Measurements from ENCODE around the gene MGLL.

The MGLL gene

GRCh38 chr3:127718245-127718915, 103.9 kb downstream of the MGLL start:
- no peak overlapping the region for H3K27ac ChIP-seq
- no peak for TF ChIP-seq ZFX (IDR thresholded peaks at IDR 0.05; ENCODE audit: borderline replicate concordance)
- TF ChIP-seq, protein P1, sequence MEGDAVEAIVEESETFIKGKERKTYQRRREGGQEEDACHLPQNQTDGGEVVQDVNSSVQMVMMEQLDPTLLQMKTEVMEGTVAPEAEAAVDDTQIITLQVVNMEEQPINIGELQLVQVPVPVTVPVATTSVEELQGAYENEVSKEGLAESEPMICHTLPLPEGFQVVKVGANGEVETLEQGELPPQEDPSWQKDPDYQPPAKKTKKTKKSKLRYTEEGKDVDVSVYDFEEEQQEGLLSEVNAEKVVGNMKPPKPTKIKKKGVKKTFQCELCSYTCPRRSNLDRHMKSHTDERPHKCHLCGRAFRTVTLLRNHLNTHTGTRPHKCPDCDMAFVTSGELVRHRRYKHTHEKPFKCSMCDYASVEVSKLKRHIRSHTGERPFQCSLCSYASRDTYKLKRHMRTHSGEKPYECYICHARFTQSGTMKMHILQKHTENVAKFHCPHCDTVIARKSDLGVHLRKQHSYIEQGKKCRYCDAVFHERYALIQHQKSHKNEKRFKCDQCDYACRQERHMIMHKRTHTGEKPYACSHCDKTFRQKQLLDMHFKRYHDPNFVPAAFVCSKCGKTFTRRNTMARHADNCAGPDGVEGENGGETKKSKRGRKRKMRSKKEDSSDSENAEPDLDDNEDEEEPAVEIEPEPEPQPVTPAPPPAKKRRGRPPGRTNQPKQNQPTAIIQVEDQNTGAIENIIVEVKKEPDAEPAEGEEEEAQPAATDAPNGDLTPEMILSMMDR (IDR thresholded peaks at IDR 0.05) = no peak

- H3K27ac ChIP-seq = no peak overlapping the region
- TF ChIP-seq, protein P1 (IDR thresholded peaks at IDR 0.05) = no peak
- TF ChIP-seq ZFX (IDR thresholded peaks at IDR 0.05; ENCODE audit: borderline replicate concordance) = no peak
Measured at GRCh38 chr3:127717357-127718244, 104.7 kb downstream of the MGLL start.

DNA sequence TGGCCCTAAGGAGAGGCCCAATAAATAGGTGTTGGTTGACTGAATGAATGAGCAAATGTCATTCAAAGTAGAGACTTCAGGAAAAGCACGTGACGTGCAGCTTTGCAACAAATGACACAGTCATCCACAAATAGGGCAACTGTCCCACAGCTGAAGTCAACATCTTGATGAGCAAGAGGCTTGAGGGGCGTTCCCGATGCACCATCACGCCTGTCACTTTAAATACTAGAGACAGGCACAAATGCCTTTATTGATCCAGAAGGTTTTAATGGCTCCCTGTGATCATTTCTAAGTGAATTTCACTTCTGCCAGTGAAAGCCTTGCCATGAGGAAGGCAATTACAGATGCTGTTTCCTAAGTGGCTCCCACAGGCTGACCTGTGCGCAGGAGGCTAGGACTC, 105.9 kb downstream of the MGLL start:
- no peak for TF ChIP-seq ZFX (IDR thresholded peaks at IDR 0.05; ENCODE audit: borderline replicate concordance)
- TF ChIP-seq, protein P1 (IDR thresholded peaks at IDR 0.05) = no peak
- no peak overlapping the region for H3K27ac ChIP-seq

GRCh38 chr3:127715532-127715931, 106.8 kb downstream of the MGLL start:
- no peak overlapping the region for H3K27ac ChIP-seq
- no peak for TF ChIP-seq ZFX (IDR thresholded peaks at IDR 0.05; ENCODE audit: borderline replicate concordance)
- TF ChIP-seq, protein P1 (IDR thresholded peaks at IDR 0.05) = no peak

GRCh38 chr3:127714866-127715265, 107.4 kb downstream of the MGLL start:
- TF ChIP-seq, protein P1 (IDR thresholded peaks at IDR 0.05) = no peak
- TF ChIP-seq ZFX (IDR thresholded peaks at IDR 0.05; ENCODE audit: borderline replicate concordance) = no peak
- no peak overlapping the region for H3K27ac ChIP-seq

- no peak overlapping the region for H3K27ac ChIP-seq
- TF ChIP-seq, protein P1 (IDR thresholded peaks at IDR 0.05) = no peak
- TF ChIP-seq ZFX (IDR thresholded peaks at IDR 0.05; ENCODE audit: borderline replicate concordance) = no peak
Measured at GRCh38 chr3:127714125-127714571, 108.2 kb downstream of the MGLL start.

Data from 22Rv1 (cell line).